Testis (tissue), 2 donors: ENCODE measurements around the gene EML2.

Experiments
- CTCF ChIP-seq, 3 experiments: fragments of 450-650 bp in 2 of 3; fragments of 200-600 bp in 1 of 3; sonication (generic) in 1 of 3; IDR thresholded peaks; one replicate each; pipeline ENCODE4 v1.5.1; 2016 to 2019; ENCODE audit warnings: antibody characterized with exemption in 3 of 3, mild to moderate bottlenecking in 2 of 3, moderate library complexity in 1 of 3
- POLR2A ChIP-seq: fragments of 450-650 bp; IDR thresholded peaks from one replicate; pipeline ENCODE4 v1.6.1; 2017; ENCODE audit warnings: antibody characterized with exemption, mild to moderate bottlenecking, moderate library complexity

GRCh38 chr19:45638930-45639729 lies at the start of gene EML2:
- TF ChIP-seq CTCF (IDR thresholded peaks at IDR 0.05) (peak in 1 of 3 experiments; percentile 16), POLR2A (no peak)
